ENCODE data around the gene CD99L2. TPM values are rescaled to one million over a fixed set of nuclear protein-coding genes. Genes with fewer than 3 reads are reported as not detected.
A peak's percentile ranks its signal among the peaks of the same experiment; 100 is the strongest.

The CD99L2 gene
- total RNA-seq, 1 experiment from 2014 or later: 7.3 TPM

GRCh38 chrX:150766351-150767044 is 132.0 kb downstream of the CD99L2 start:
- no peaks in the 10 kb centered on the region for H3K27me3 ChIP-seq (ENCODE audit: insufficient read depth, low read length)
- H4K8ac ChIP-seq (replicated peaks; ENCODE audit: insufficient read length, low read depth, low read length): no peak overlapping the region
- peaks cover 4% of the 10 kb centered on the region; the same call in 1 of the 2 replicates for H3K4me1 ChIP-seq (ENCODE audit: insufficient read depth, low read length)
- H3T11ph ChIP-seq (ENCODE audit: low read length): no peak overlapping the region
- no peak overlapping the region for H4K91ac ChIP-seq (ENCODE audit: insufficient read length, low read depth, low read length)
- Mint-ChIP-seq H3K9me3 (peaks cover 39 to 62% of the 10 kb centered on the region in 2 experiments), H3K4me3 (no peak overlapping the region), H3K27me3 (ENCODE audit: low read depth) (no peaks in the 10 kb centered on the region), H3K36me3 (ENCODE audit: insufficient read depth in 1 of 3, low read depth in 3 of 3) (peaks cover 2 to 25% (median 15%) of the 10 kb centered on the region in 3 experiments; a peak in 6 of 7 replicates), H3K4me1 (peaks cover 9 to 24% of the 10 kb centered on the region in 2 experiments), H3K27ac (peak overlapping the region in 1 of 3 experiments; percentile 57; a peak in 1 of 7 replicates)
- H3K9ac ChIP-seq (ENCODE audit: extremely low read depth, insufficient read length, low read length): no peak overlapping the region
- no peak overlapping the region for H3K56ac ChIP-seq (ENCODE audit: insufficient read length, low read depth, low read length)
- no CpG with 5 or more reads among the region's 13 CpGs for WGBS (ENCODE audit: extremely low coverage, insufficient read length, low lambda C conversion rate)
- no peaks in the 10 kb centered on the region for H3K79me1 ChIP-seq (ENCODE audit: insufficient read depth, low read depth, low read length, poor library complexity, severe bottlenecking)
- peak; percentile 43; the same call in 2 of the 3 replicates for TF ChIP-seq CTCF (conservative IDR thresholded peaks at IDR 0.05)
- no peak overlapping the region for H4K5ac ChIP-seq (ENCODE audit: insufficient read length, low read depth, low read length)
- DNase-seq: peak; percentile 54
- no peak overlapping the region for H3K23ac ChIP-seq (ENCODE audit: insufficient read length, low read depth, low read length)
- H2BK20ac ChIP-seq (ENCODE audit: low read depth, low read length, poor library complexity, severe bottlenecking): no peak overlapping the region
- no peaks in the 10 kb centered on the region for H3K9me3 ChIP-seq (ENCODE audit: control insufficient read depth, low read depth, low read length)
- no peak overlapping the region for H3K4me2 ChIP-seq (ENCODE audit: insufficient read depth, insufficient read length, low read length)
- no peak overlapping the region for H3K4ac ChIP-seq (ENCODE audit: low read depth, low read length)
- no peak overlapping the region for H2BK5ac ChIP-seq (ENCODE audit: insufficient read length, low read length)
- peaks cover 2% of the 10 kb centered on the region for H4K20me1 ChIP-seq (ENCODE audit: control insufficient read depth, insufficient read depth, insufficient read length)
- no peaks in the 10 kb centered on the region for H3K79me2 ChIP-seq (ENCODE audit: insufficient read depth, low read length)
- no peak overlapping the region for H3K27ac ChIP-seq (ENCODE audit: insufficient read length, low read depth, low read length)
- no peak overlapping the region for H3K18ac ChIP-seq (ENCODE audit: insufficient read length, low read depth, low read length)
- no peak overlapping the region for H3K14ac ChIP-seq (ENCODE audit: insufficient read depth, low read length)
- H3K23me2 ChIP-seq (ENCODE audit: insufficient read length, low read depth, low read length, poor library complexity, severe bottlenecking): no peaks in the 10 kb centered on the region
- H2AFZ ChIP-seq (ENCODE audit: low read length): no peak overlapping the region
- H2BK120ac ChIP-seq (ENCODE audit: low read depth, low read length, poor library complexity, severe bottlenecking): no peak overlapping the region
- H2BK15ac ChIP-seq (ENCODE audit: low read depth, low read length): no peak overlapping the region
- H2BK12ac ChIP-seq (ENCODE audit: insufficient read length, low read depth, low read length): no peak overlapping the region
- H2AK5ac ChIP-seq (ENCODE audit: insufficient read length, low read length): no peak overlapping the region
